HepG2 (cell line): Measurements from ENCODE around the gene SLC13A5. TPM values are rescaled to one million over a fixed set of nuclear protein-coding genes. Genes with fewer than 3 reads are reported as not detected.

ENCODE experiments used
- ATAC-seq: fragments of 200-7000 bp; cut with Tn5 transposase; 3 replicates; pipeline ENCODE4 v1.9.1; 2020; ENCODE audit warnings: mild to moderate bottlenecking, moderate library complexity
- BruUV-seq: library from RNA; stranded (reverse); fragments of 400-500 nt; replicated peaks from 2 replicates; lab custom pipeline; 2021; lab: Mats Ljungman, UMichigan
- CTCF ChIA-PET: fragments of 300-600 bp; formaldehyde crosslinking; extraction: SDS; loops from one replicate; lab custom pipeline; 2021; ENCODE audit warnings: low total read pairs, inconsistent platforms, low intra/inter-chr PET ratio; lab: Yijun Ruan, JAX
- POLR2A ChIA-PET: fragments of 350-600 bp; sonication (Branson Sonifier 250); formaldehyde crosslinking; loops from one replicate; lab custom pipeline; 2020; ENCODE audit warnings: antibody characterized with exemption, inconsistent platforms; lab: Yijun Ruan, JAX
- DNase-seq: peaks from one replicate; pipeline ENCODE4 v3.0.0-alpha.2; 2015; ENCODE audit warnings: low spot score
- FAIRE-seq: peaks from 3 replicates; lab custom pipeline; 2011; peaks lifted over from hg19 to GRCh38; lab: Jason Lieb, UNC
- H2AFZ ChIP-seq: one replicate; pipeline ENCODE4 v1.6.1; 2011; ENCODE audit warnings: low read length, inconsistent platforms
- H3K27ac ChIP-seq: fragments of 300-600 bp; 3 replicates; pipeline ENCODE4 v1.8.0; 2011; ENCODE audit warnings: mixed run types, mild to moderate bottlenecking, mixed read lengths, low read length, inconsistent platforms; ENCODE audit not compliant: insufficient read depth; ENCODE audit errors: extremely low read length
- H3K27me3 ChIP-seq, 2 experiments: fragments of 200-600 bp in 1 of 2; 2 replicates in 1 of 2; 3 replicates in 1 of 2; pipeline versions ENCODE4 v1.6.0 to v1.8.0; 2011; ENCODE audit warnings: low read length in 2 of 2, mild to moderate bottlenecking in 2 of 2, moderate library complexity in 2 of 2, inconsistent platforms in 1 of 2; ENCODE audit not compliant: insufficient read depth in 2 of 2, control insufficient read depth in 1 of 2
- H3K36me3 ChIP-seq, 2 experiments: fragments of 200-600 bp in 1 of 2; replicated peaks in 1 of 2; 2 replicates in 1 of 2; 3 replicates in 1 of 2; pipeline versions ENCODE4 v1.5.1 to v1.8.0; 2011; ENCODE audit warnings: low read length in 2 of 2, inconsistent platforms in 1 of 2; ENCODE audit not compliant: insufficient read depth in 2 of 2, control insufficient read depth in 1 of 2
- H3K4me1 ChIP-seq: 2 replicates; pipeline ENCODE4 v1.5.1; 2012; ENCODE audit warnings: low read length, inconsistent platforms; ENCODE audit not compliant: insufficient read depth
- H3K4me2 ChIP-seq: 2 replicates; pipeline ENCODE4 v1.6.0; 2011; ENCODE audit warnings: low read depth, low read length, inconsistent platforms
- H3K4me3 ChIP-seq, 3 experiments: fragments of 200-600 bp in 1 of 3; sonication (generic), shearing (Covaris generic) in 1 of 3; replicated peaks in 1 of 3; 2 replicates each; pipeline ENCODE4 v1.5.1; 2011 to 2016; ENCODE audit warnings: low read length in 3 of 3, inconsistent platforms in 2 of 3, low read depth in 2 of 3, mild to moderate bottlenecking in 2 of 3, control low read depth in 1 of 3, mixed read lengths in 1 of 3; ENCODE audit not compliant: insufficient read depth in 1 of 3
- H3K79me2 ChIP-seq: one replicate; pipeline ENCODE4 v1.6.1; 2011; ENCODE audit warnings: low read length, inconsistent platforms; ENCODE audit not compliant: insufficient read depth
- H3K9ac ChIP-seq: 2 replicates; pipeline ENCODE4 v1.6.0; 2011; ENCODE audit warnings: mild to moderate bottlenecking, low read depth, low read length, inconsistent platforms; ENCODE audit not compliant: insufficient read depth
- H3K9me3 ChIP-seq: 2 replicates; pipeline ENCODE4 v1.5.1; 2012; ENCODE audit warnings: mild to moderate bottlenecking, low read length
- H4K20me1 ChIP-seq: 2 replicates; pipeline ENCODE4 v1.6.0; 2011; ENCODE audit warnings: inconsistent platforms, mild to moderate bottlenecking, low read length, moderate library complexity; ENCODE audit not compliant: insufficient read depth
- AGO1 ChIP-seq: fragments of 200-400 bp; formaldehyde crosslinking; IDR thresholded peaks from 2 replicates; pipeline ENCODE4 v1.6.1; 2017; ENCODE audit warnings: mild to moderate bottlenecking, low read depth, low read length, moderate library complexity; ENCODE audit not compliant: poor library complexity, severe bottlenecking
- MATR3 ChIP-seq: sonication (generic); formaldehyde crosslinking; IDR thresholded peaks from 2 replicates; pipeline ENCODE4 v1.4.0; 2020; ENCODE audit warnings: missing genetic modification reagents
- MBD4 ChIP-seq: IDR thresholded peaks from 2 replicates; pipeline ENCODE4 v1.6.1; 2012; ENCODE audit warnings: low read length, inconsistent platforms, borderline replicate concordance
- MXI1 ChIP-seq: IDR thresholded peaks from 3 replicates; pipeline ENCODE4 v1.6.1; 2012; ENCODE audit warnings: low read depth, low read length, inconsistent platforms, borderline replicate concordance
- NRL ChIP-seq: sonication (generic); formaldehyde crosslinking; IDR thresholded peaks from 2 replicates; pipeline ENCODE4 v1.5.0; 2020; ENCODE audit warnings: missing genetic modification reagents, mild to moderate bottlenecking, moderate library complexity, borderline replicate concordance
- RORA ChIP-seq: sonication (generic); formaldehyde crosslinking; IDR thresholded peaks from 2 replicates; pipeline ENCODE4 v1.5.0; 2020; ENCODE audit warnings: mild to moderate bottlenecking, missing genetic modification reagents, moderate library complexity
- THYN1 ChIP-seq: sonication (generic); formaldehyde crosslinking; IDR thresholded peaks from 2 replicates; pipeline ENCODE4 v1.8.1; 2023; ENCODE audit warnings: low read depth, mild to moderate bottlenecking, moderate library complexity, missing genetic modification reagents, borderline replicate concordance
- ZBTB1 ChIP-seq: sonication (generic); formaldehyde crosslinking; IDR thresholded peaks from 2 replicates; pipeline ENCODE4 v1.4.0; 2020; ENCODE audit warnings: missing genetic modification reagents, borderline replicate concordance
- ZNF260 ChIP-seq: sonication (generic); formaldehyde crosslinking; IDR thresholded peaks from 2 replicates; pipeline ENCODE4 v1.4.0; 2020; ENCODE audit warnings: missing genetic modification reagents, low read depth, mild to moderate bottlenecking, borderline replicate concordance
- ZNF34 ChIP-seq: sonication (generic); formaldehyde crosslinking; IDR thresholded peaks from 2 replicates; pipeline ENCODE4 v1.4.0; 2020; ENCODE audit warnings: mild to moderate bottlenecking, missing genetic modification reagents, borderline replicate concordance
- ZNF598 ChIP-seq: sonication (generic); formaldehyde crosslinking; IDR thresholded peaks from 2 replicates; pipeline ENCODE4 v1.5.1; 2020; ENCODE audit warnings: mild to moderate bottlenecking, missing genetic modification reagents, borderline replicate concordance
- WGBS: methylation state at CpG from one replicate; pipeline ENCODE4 v1.1.6; 2017; ENCODE audit warnings: low lambda C conversion rate; 5-methylcytosine and 5-hydroxymethylcytosine counted together
- in situ Hi-C: cut with HindIII; loops from 2 replicates; pipeline ENCODE4 v1.10.0; 2017; ENCODE audit warnings: low pct_unique_long_range_greater_than_20kb; ENCODE audit not compliant: extremely low pct_ligation_motif_present
- intact Hi-C: fragments of 100-400 bp; cut with micrococcal nuclease; formaldehyde crosslinking; loops from one replicate; pipeline ENCODE4 v1.10.0; 2022; ENCODE audit not compliant: unreplicated experiment
- polyA plus RNA-seq, 8 experiments: library from polyadenylated mRNA; depleted of rRNA in 3 of 8; stranded (reverse) in 7 of 8; unstranded in 1 of 8; fragments of >200 nt; fragmentation: Illumina TruSeq in 4 of 8; extraction: Trizol in 4 of 8; gene quantifications; 2 replicates each; pipeline versions ENCODE4 v1.2.1 to v1.2.3, GENCODE V29; 2011 to 2016; ENCODE audit warnings: low read depth in 4 of 8, missing spikeins in 1 of 8, mixed read lengths in 1 of 8; ENCODE audit not compliant: insufficient read depth in 1 of 8
- total RNA-seq, 5 experiments: library from RNA; depleted of rRNA; stranded (reverse); fragments of >200 nt; fragmentation: Illumina TruSeq; extraction: Trizol; gene quantifications; 2 replicates each; pipeline ENCODE4 v1.2.3, GENCODE V29; 2016; ENCODE audit warnings: low read depth in 1 of 5
- TF ChIP-seq, protein P1 (sequence below): sonication (generic); formaldehyde crosslinking; IDR thresholded peaks from 2 replicates; pipeline ENCODE4 v1.8.0; 2022; ENCODE audit warnings: mild to moderate bottlenecking, missing genetic modification reagents, moderate library complexity
- TF ChIP-seq, protein P2 (sequence below): sonication (generic); formaldehyde crosslinking; IDR thresholded peaks from 2 replicates; pipeline ENCODE4 v1.4.0; 2020; ENCODE audit warnings: missing genetic modification reagents
- TF ChIP-seq, protein P3 (sequence below): sonication (generic); formaldehyde crosslinking; IDR thresholded peaks from 2 replicates; pipeline ENCODE4 v1.8.0; 2022; ENCODE audit warnings: missing genetic modification reagents, mild to moderate bottlenecking, borderline replicate concordance
- TF ChIP-seq, protein P4 (sequence below): IDR thresholded peaks from 2 replicates; pipeline ENCODE4 v1.6.1; 2016; ENCODE audit warnings: missing compliant biosample characterization, missing genetic modification reagents, borderline replicate concordance

The SLC13A5 gene
- total and polyA plus RNA-seq, 2 of the 13 experiments (the other 11 are each of a cell fraction or from before 2014, with no cell fraction given), result 42.8 to 310 TPM

DNA sequence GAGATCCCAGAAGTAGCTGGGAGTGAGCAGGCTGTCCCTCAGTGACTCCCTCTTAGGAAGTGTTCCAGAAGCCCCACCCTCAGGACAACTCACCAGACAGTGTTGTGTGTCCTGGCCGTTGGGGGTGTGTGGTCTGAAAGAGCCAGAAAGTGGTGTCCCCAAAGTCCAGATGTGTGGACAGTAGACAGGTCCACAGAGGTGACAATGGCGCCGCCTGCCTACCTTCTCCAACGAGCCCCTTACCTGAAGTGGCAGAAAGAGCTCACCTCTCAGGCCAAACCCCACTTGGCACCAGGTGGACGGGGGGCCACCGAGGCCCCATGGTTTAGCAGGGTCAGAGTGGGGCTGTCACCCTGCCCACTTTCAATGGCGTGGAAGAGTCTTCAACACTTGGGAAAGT is 41.7 kb downstream of the SLC13A5 start:
- no TSS peak for BruUV-seq
- no peaks in the 10 kb centered on the region for H4K20me1 ChIP-seq
- H3K27ac ChIP-seq, result no peak overlapping the region
- in situ Hi-C loops, result no loop called here
- intact Hi-C loops, result no loop called here
- no peaks in the 10 kb centered on the region for H3K79me2 ChIP-seq
- no peak overlapping the region for H2AFZ ChIP-seq
- ChIA-PET CTCF (no interaction called here), POLR2A (interaction anchor here (1.2 to 1.8 kb wide), 3 partner anchors 29 to 41 kb away, joined by 4 to 10 read pairs (median 7); no protein-coding TSS in a partner anchor)
- DNase-seq (no peak), ATAC-seq (no peak), FAIRE-seq (no peak)
- no peaks in the 10 kb centered on the region for H3K9me3 ChIP-seq
- TF ChIP-seq THYN1 (no peak), ZNF260 (CRISPR knock-in tag) (no peak), RORA (CRISPR knock-in tag) (no peak)
- 80% methylated on average over 1 of the region's 7 CpGs for WGBS
- no peak overlapping the region for H3K4me2 ChIP-seq
- no peak overlapping the region for H3K9ac ChIP-seq
- no peaks in the 10 kb centered on the region for H3K27me3 ChIP-seq
- no peaks in the 10 kb centered on the region for H3K36me3 ChIP-seq
- no peak overlapping the region for H3K4me3 ChIP-seq
- peaks cover 56% of the 10 kb centered on the region for H3K4me1 ChIP-seq

DNA sequence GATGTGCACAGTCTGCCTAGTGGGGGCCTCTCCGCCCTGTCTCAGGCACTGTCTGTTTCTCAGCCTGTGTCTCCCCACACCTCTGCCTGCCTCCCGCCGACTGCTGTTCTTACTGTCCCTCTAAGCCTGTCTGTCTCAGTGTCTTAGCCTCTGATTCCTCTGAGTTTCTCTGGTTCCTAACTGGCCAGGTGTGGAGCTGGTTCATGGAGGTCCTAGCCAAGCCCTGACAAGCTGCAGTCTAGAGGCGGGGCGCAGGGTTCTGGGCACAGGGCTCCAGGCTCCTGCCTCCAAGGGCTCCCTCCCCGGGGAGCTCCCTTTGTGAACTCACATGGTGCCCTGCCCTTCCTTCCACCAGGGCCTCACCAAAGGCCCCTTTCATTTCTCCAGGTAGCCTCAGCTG is 42.2 kb downstream of the SLC13A5 start:
- intact Hi-C loops (no loop called here), in situ Hi-C loops (no loop called here)
- 87% methylated on average over 6 of the region's 6 CpGs for WGBS
- no peaks in the 10 kb centered on the region for H3K27me3 ChIP-seq
- no peak for ATAC-seq
- H2AFZ ChIP-seq, result no peak overlapping the region
- H3K79me2 ChIP-seq, result no peaks in the 10 kb centered on the region
- no peaks in the 10 kb centered on the region for H3K9me3 ChIP-seq
- peaks cover 56% of the 10 kb centered on the region for H3K4me1 ChIP-seq
- no peak overlapping the region for H3K4me3 ChIP-seq
- H3K36me3 ChIP-seq, result no peaks in the 10 kb centered on the region
- no peak for FAIRE-seq
- 0 out of 2 replicates have a peak overlapping the region, but pooled peaks have one; percentile 6 for H3K9ac ChIP-seq
- H4K20me1 ChIP-seq, result no peaks in the 10 kb centered on the region
- H3K4me2 ChIP-seq, result no peak overlapping the region
- POLR2A ChIA-PET, result interaction anchor here (1.2 to 1.8 kb wide), 3 partner anchors 29 to 41 kb away, joined by 4 to 10 read pairs (median 7); no protein-coding TSS in a partner anchor
- CTCF ChIA-PET, result no interaction called here
- BruUV-seq, result no TSS peak
- no peak overlapping the region for H3K27ac ChIP-seq
- no peak for DNase-seq
- TF ChIP-seq NRL (CRISPR knock-in tag) (no peak), MATR3 (no peak), MBD4 (no peak), ZBTB1 (CRISPR knock-in tag) (no peak), ZNF34 (CRISPR knock-in tag) (no peak), AGO1 (no peak), MXI1 (no peak), ZNF598 (CRISPR knock-in tag) (no peak), THYN1 (no peak)
- TF ChIP-seq, protein P1, sequence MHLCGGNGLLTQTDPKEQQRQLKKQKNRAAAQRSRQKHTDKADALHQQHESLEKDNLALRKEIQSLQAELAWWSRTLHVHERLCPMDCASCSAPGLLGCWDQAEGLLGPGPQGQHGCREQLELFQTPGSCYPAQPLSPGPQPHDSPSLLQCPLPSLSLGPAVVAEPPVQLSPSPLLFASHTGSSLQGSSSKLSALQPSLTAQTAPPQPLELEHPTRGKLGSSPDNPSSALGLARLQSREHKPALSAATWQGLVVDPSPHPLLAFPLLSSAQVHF, result no peak
- TF ChIP-seq, protein P2, sequence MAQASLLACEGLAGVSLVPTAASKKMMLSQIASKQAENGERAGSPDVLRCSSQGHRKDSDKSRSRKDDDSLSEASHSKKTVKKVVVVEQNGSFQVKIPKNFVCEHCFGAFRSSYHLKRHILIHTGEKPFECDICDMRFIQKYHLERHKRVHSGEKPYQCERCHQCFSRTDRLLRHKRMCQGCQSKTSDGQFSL (CRISPR knock-in tag), result no peak
- TF ChIP-seq, protein P3, sequence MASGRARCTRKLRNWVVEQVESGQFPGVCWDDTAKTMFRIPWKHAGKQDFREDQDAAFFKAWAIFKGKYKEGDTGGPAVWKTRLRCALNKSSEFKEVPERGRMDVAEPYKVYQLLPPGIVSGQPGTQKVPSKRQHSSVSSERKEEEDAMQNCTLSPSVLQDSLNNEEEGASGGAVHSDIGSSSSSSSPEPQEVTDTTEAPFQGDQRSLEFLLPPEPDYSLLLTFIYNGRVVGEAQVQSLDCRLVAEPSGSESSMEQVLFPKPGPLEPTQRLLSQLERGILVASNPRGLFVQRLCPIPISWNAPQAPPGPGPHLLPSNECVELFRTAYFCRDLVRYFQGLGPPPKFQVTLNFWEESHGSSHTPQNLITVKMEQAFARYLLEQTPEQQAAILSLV, result no peak
- TF ChIP-seq, protein P4, sequence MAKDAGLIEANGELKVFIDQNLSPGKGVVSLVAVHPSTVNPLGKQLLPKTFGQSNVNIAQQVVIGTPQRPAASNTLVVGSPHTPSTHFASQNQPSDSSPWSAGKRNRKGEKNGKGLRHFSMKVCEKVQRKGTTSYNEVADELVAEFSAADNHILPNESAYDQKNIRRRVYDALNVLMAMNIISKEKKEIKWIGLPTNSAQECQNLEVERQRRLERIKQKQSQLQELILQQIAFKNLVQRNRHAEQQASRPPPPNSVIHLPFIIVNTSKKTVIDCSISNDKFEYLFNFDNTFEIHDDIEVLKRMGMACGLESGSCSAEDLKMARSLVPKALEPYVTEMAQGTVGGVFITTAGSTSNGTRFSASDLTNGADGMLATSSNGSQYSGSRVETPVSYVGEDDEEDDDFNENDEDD (CRISPR knock-in tag), result no peak
